ENCODE results near the gene DAB2. TPM values are rescaled to one million over a fixed set of nuclear protein-coding genes. Genes with fewer than 3 reads are reported as not detected.

Gene DAB2
- polyA plus RNA-seq, 1 experiment: 168 TPM

- no peak for TF ChIP-seq CTCF (IDR thresholded peaks at IDR 0.05; ENCODE audit: insufficient read depth, low read depth, low read length)
- no peaks in the 10 kb centered on the region for H3K36me3 ChIP-seq (ENCODE audit: control insufficient read depth, insufficient read depth, low read length)
- no peaks in the 10 kb centered on the region for H3K27me3 ChIP-seq (ENCODE audit: control insufficient read depth, insufficient read depth, low read length)
- no peak for DNase-seq (ENCODE audit: low read depth)
- CTCF ChIA-PET: no interaction called here
- POLR2A ChIA-PET: no interaction called here
- H3K4me3 ChIP-seq (ENCODE audit: low read depth, low read length): no peak overlapping the region
Measured at GRCh38 chr5:39469777-39470415, 45.1 kb upstream of the DAB2 start.

GRCh38 chr5:39469176-39469575 lies 44.4 kb upstream of the DAB2 start:
- no peak for DNase-seq (ENCODE audit: low read depth)
- no peaks in the 10 kb centered on the region for H3K27me3 ChIP-seq (ENCODE audit: control insufficient read depth, insufficient read depth, low read length)
- no peak for TF ChIP-seq CTCF (IDR thresholded peaks at IDR 0.05; ENCODE audit: insufficient read depth, low read depth, low read length)
- CTCF ChIA-PET: interaction anchor here (1.2 kb wide), 1 partner anchor 16 kb away, joined by 4 read pairs; no protein-coding TSS in a partner anchor
- H3K4me3 ChIP-seq (ENCODE audit: low read depth, low read length): no peak overlapping the region
- no peaks in the 10 kb centered on the region for H3K36me3 ChIP-seq (ENCODE audit: control insufficient read depth, insufficient read depth, low read length)
- POLR2A ChIA-PET: no interaction called here

GRCh38 chr5:39466846-39467245 lies 42.1 kb upstream of the DAB2 start:
- no peak for DNase-seq (ENCODE audit: low read depth)
- TF ChIP-seq CTCF (IDR thresholded peaks at IDR 0.05; ENCODE audit: insufficient read depth, low read depth, low read length): no peak
- H3K27me3 ChIP-seq (ENCODE audit: control insufficient read depth, insufficient read depth, low read length): no peaks in the 10 kb centered on the region
- H3K36me3 ChIP-seq (ENCODE audit: control insufficient read depth, insufficient read depth, low read length): no peaks in the 10 kb centered on the region
- ChIA-PET CTCF (interaction anchor here (2.6 kb wide), 1 partner anchor 11 kb away, joined by 6 read pairs; no protein-coding TSS in a partner anchor), POLR2A (no interaction called here)
- no peak overlapping the region for H3K4me3 ChIP-seq (ENCODE audit: low read depth, low read length)

GRCh38 chr5:39465843-39466242 lies 41.1 kb upstream of the DAB2 start:
- Histone ChIP-seq H3K4me3 (ENCODE audit: low read depth, low read length) (no peak overlapping the region), H3K27me3 (ENCODE audit: control insufficient read depth, insufficient read depth, low read length) (no peaks in the 10 kb centered on the region), H3K36me3 (ENCODE audit: control insufficient read depth, insufficient read depth, low read length) (no peaks in the 10 kb centered on the region)
- DNase-seq (ENCODE audit: low read depth): no peak
- ChIA-PET CTCF (interaction anchor here (0.9 to 2.6 kb wide), 4 partner anchors 10 to 82 kb away, joined by 3 to 6 read pairs (median 3); no protein-coding TSS in a partner anchor), POLR2A (no interaction called here)
- no peak for TF ChIP-seq CTCF (IDR thresholded peaks at IDR 0.05; ENCODE audit: insufficient read depth, low read depth, low read length)

- ChIA-PET POLR2A (interaction anchor here (0.6 kb wide), 1 partner anchor 9 kb away, joined by 3 read pairs; no protein-coding TSS in a partner anchor), CTCF (interaction anchor here (0.9 to 2.6 kb wide), 5 partner anchors 8 to 83 kb away, joined by 3 to 6 read pairs (median 3); no protein-coding TSS in a partner anchor)
- no peak for TF ChIP-seq CTCF (IDR thresholded peaks at IDR 0.05; ENCODE audit: insufficient read depth, low read depth, low read length)
- H3K27me3 ChIP-seq (ENCODE audit: control insufficient read depth, insufficient read depth, low read length): no peaks in the 10 kb centered on the region
- H3K4me3 ChIP-seq (ENCODE audit: low read depth, low read length): no peak overlapping the region
- DNase-seq (ENCODE audit: low read depth): no peak
- H3K36me3 ChIP-seq (ENCODE audit: control insufficient read depth, insufficient read depth, low read length): no peaks in the 10 kb centered on the region
Measured at GRCh38 chr5:39465097-39465496, 40.3 kb upstream of the DAB2 start.
